Spinal cord (tissue), 10 donors: ENCODE measurements around the gene C19orf25. TPM values are rescaled to one million over a fixed set of nuclear protein-coding genes. Genes with fewer than 3 reads are reported as not detected.

ENCODE experiments used
- DNase-seq, 6 donors: peaks; one replicate each; pipeline versions ENCODE4 v3.0.0 to v3.0.0-alpha.2; 2013 to 2015; ENCODE audit warnings: low spot score in 6 of 6, low read depth in 4 of 6
- H3K27ac ChIP-seq: one replicate; pipeline ENCODE4 v1.5.1; 2013; ENCODE audit warnings: low read depth, low read length, control low read depth
- H3K27me3 ChIP-seq: one replicate; pipeline ENCODE4 v1.6.1; 2013; ENCODE audit warnings: low read length; ENCODE audit not compliant: control insufficient read depth, insufficient read depth
- H3K36me3 ChIP-seq: one replicate; pipeline ENCODE4 v1.6.1; 2013; ENCODE audit warnings: low read length; ENCODE audit not compliant: control insufficient read depth, insufficient read depth
- H3K4me1 ChIP-seq: one replicate; pipeline ENCODE4 v1.6.1; 2013; ENCODE audit warnings: low read length; ENCODE audit not compliant: control insufficient read depth, insufficient read depth
- H3K4me3 ChIP-seq: one replicate; pipeline ENCODE4 v1.5.1; 2013; ENCODE audit warnings: low read depth, low read length, control low read depth
- H3K9me3 ChIP-seq: one replicate; pipeline ENCODE4 v1.6.1; 2013; ENCODE audit warnings: low read length; ENCODE audit not compliant: control insufficient read depth, insufficient read depth
- WGBS: methylation state at CpG from one replicate; pipeline ENCODE4 v1.1.5; 2013; ENCODE audit warnings: missing lambda C conversion rate; ENCODE audit not compliant: insufficient coverage; 5-methylcytosine and 5-hydroxymethylcytosine counted together
- polyA plus RNA-seq, 2 donors: library from polyadenylated mRNA; unstranded; fragments of 120-200 nt; gene quantifications; one replicate each; pipeline ENCODE4 v1.2.1, GENCODE V29; 2013; ENCODE audit not compliant: insufficient read length in 2 of 2
- total RNA-seq, 2 donors: library from RNA; depleted of rRNA in 1 of 2; stranded (reverse); fragments of 120-200 nt in 1 of 2; fragments of >200 nt in 1 of 2; gene quantifications; one replicate each; pipeline versions ENCODE4 v1.2.3 to v1.2.4, GENCODE V29; 2013 to 2014
- donor health status: healthy.

C19orf25 gene
- total and polyA plus RNA-seq, 4 donors: 15.6 to 45.6 (median 40.6) TPM

GRCh38 chr19:1426736-1427135 lies 52.3 kb downstream of the C19orf25 start:
- H3K36me3 ChIP-seq: peaks cover 95% of the 10 kb centered on the region
- WGBS: 100% methylated on average over 2 of the region's 9 CpGs
- H3K27ac ChIP-seq: no peak overlapping the region
- DNase-seq: no peak
- no peak overlapping the region for H3K4me3 ChIP-seq
- H3K27me3 ChIP-seq: no peaks in the 10 kb centered on the region
- no peaks in the 10 kb centered on the region for H3K9me3 ChIP-seq
- H3K4me1 ChIP-seq: peaks cover 8% of the 10 kb centered on the region

DNA sequence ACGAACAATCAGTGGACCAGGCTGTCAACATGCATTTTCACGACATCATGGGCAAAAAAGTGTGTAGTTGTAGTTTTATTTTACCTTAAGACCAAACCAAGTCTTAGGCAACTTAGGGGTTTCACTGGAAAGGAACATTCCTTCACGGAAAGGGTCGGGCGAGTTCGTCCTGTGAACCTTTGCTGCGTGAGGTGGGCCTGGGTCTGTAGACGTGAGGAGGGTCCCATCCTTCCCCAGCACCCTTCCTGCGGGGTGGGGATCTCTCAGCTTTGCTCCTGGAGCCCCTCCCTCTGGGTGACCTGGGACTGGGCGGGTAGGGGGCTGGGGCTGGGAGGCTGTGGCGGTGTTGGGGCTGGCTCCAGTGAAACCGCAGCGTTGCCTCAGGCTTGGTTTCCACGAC lies 53.1 kb downstream of the C19orf25 start:
- H3K4me3 ChIP-seq: no peak overlapping the region
- no peak overlapping the region for H3K27ac ChIP-seq
- no peaks in the 10 kb centered on the region for H3K27me3 ChIP-seq
- H3K36me3 ChIP-seq: peaks cover 95% of the 10 kb centered on the region
- peaks cover 8% of the 10 kb centered on the region for H3K4me1 ChIP-seq
- no peaks in the 10 kb centered on the region for H3K9me3 ChIP-seq
- WGBS: 89% methylated on average over 8 of the region's 14 CpGs
- DNase-seq: no peak

- Histone ChIP-seq H3K27me3 (no peaks in the 10 kb centered on the region), H3K27ac (no peak overlapping the region), H3K9me3 (no peaks in the 10 kb centered on the region), H3K4me3 (no peak overlapping the region), H3K36me3 (peaks cover 96% of the 10 kb centered on the region), H3K4me1 (peaks cover 8% of the 10 kb centered on the region)
- DNase-seq: no peak
- WGBS: 84% methylated on average over 28 of the region's 33 CpGs
Measured at GRCh38 chr19:1425102-1425837, 53.7 kb downstream of the C19orf25 start.

GRCh38 chr19:1424192-1424955 lies 54.6 kb downstream of the C19orf25 start:
- no peak overlapping the region for H3K27ac ChIP-seq
- no peak overlapping the region for H3K4me3 ChIP-seq
- peaks cover 8% of the 10 kb centered on the region for H3K4me1 ChIP-seq
- WGBS: 73% methylated on average over 27 of the region's 42 CpGs
- DNase-seq: no peak
- peaks cover 96% of the 10 kb centered on the region for H3K36me3 ChIP-seq
- no peaks in the 10 kb centered on the region for H3K27me3 ChIP-seq
- no peaks in the 10 kb centered on the region for H3K9me3 ChIP-seq

DNA sequence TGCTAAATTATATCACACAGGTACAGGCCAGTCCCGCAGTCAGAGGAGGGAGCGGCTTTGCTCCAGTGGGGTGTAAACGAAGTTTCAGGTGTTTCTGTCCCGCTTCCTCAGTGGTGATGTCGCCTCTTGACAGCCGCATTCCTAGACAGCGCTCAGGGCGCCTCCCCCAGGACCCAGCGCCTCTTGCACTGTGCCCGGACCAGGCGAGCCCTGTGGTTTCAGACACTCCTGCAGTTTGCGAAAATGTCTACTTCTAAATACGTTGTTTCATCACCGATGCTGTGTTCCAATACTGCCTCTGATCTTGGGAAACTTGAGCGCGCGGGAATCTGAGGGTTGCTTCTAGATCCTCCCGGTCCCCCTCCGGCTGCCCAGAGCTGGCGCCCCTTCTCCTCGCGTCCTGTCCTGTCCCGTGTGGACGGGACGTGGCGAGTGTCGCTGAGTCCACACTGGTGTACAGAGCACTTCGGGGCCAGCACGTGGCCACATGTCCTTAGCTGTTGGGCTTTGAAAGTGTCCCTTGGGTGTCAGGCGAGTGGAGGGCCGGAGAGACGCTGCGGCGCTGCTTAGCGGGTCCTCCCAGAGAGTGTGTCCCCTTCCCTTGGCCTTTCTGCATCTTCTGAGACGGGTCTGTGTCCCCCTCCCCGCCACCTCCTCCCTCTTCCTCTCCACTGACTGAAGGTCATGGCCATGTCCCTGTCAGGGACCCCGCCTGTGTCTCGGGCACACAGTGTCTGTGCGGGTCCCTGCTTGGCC lies 55.4 kb downstream of the C19orf25 start:
- no peak overlapping the region for H3K27ac ChIP-seq
- WGBS: 92% methylated on average over 40 of the region's 40 CpGs
- H3K9me3 ChIP-seq: no peaks in the 10 kb centered on the region
- H3K27me3 ChIP-seq: no peaks in the 10 kb centered on the region
- no peak overlapping the region for H3K4me3 ChIP-seq
- no peak for DNase-seq
- H3K36me3 ChIP-seq: peaks cover 96% of the 10 kb centered on the region
- peaks cover 8% of the 10 kb centered on the region for H3K4me1 ChIP-seq

Other genes with a start within 250 kb of the C19orf25 start
- 1 to 10 TPM; 2.7 to 4.6 TPM for gene CBARP, start 241.2 kb downstream of the C19orf25 start, total RNA-seq
- 10 to 100 TPM; 35.4 to 38.6 TPM for gene CBARP, start 241.2 kb downstream of the C19orf25 start, polyA plus RNA-seq
- 10 to 100 TPM; 17.4 to 90.8 TPM for gene ATP5F1D, start 237.5 kb downstream of the C19orf25 start, total RNA-seq
- gene ATP5F1D, start 237.5 kb downstream of the C19orf25 start, polyA plus RNA-seq: 100 to 1,000 TPM; 198 to 219 TPM
- gene MIDN, start 230.6 kb downstream of the C19orf25 start, total RNA-seq: 10 to 100 TPM; 13.3 to 13.9 TPM
- 10 to 100 TPM; 95.3 to 97.1 TPM for gene MIDN, start 230.6 kb downstream of the C19orf25 start, polyA plus RNA-seq
- gene CIRBP, start 209.9 kb downstream of the C19orf25 start, total RNA-seq: 100 to 1,000 TPM; 323 to 565 TPM
- gene CIRBP, start 209.9 kb downstream of the C19orf25 start, polyA plus RNA-seq: 100 to 1,000 TPM; 684 to 821 TPM
- 10 to 100 TPM in 1 of 2 donors, 1 to 10 TPM in 1; 3.7 to 21.3 TPM for gene FAM174C, start 203.7 kb downstream of the C19orf25 start, total RNA-seq
- gene FAM174C, start 203.7 kb downstream of the C19orf25 start, polyA plus RNA-seq: 10 to 100 TPM; 29.2 to 32.9 TPM
- 1 to 10 TPM; 2.1 to 4.5 TPM for gene EFNA2, start 193.3 kb downstream of the C19orf25 start, total RNA-seq
- 10 to 100 TPM; 17.0 to 18.7 TPM for gene EFNA2, start 193.3 kb downstream of the C19orf25 start, polyA plus RNA-seq
- 10 to 100 TPM; 43.0 to 98.8 TPM for gene NDUFS7, start 95.3 kb downstream of the C19orf25 start, total RNA-seq
- 100 to 1,000 TPM; 149 to 164 TPM for gene NDUFS7, start 95.3 kb downstream of the C19orf25 start, polyA plus RNA-seq
- 10 to 100 TPM; 15.5 to 30.1 TPM for gene GAMT, start 77.7 kb downstream of the C19orf25 start, total RNA-seq
- 10 to 100 TPM; 77.0 to 81.2 TPM for gene GAMT, start 77.7 kb downstream of the C19orf25 start, polyA plus RNA-seq
- 10 to 100 TPM; 22.1 to 47.6 TPM for gene DAZAP1, start 71.6 kb downstream of the C19orf25 start, total RNA-seq
- gene DAZAP1, start 71.6 kb downstream of the C19orf25 start, polyA plus RNA-seq: 10 to 100 TPM; 64.5 to 84.4 TPM
- 100 to 1,000 TPM; 243 to 719 TPM for gene RPS15, start 40.8 kb downstream of the C19orf25 start, total RNA-seq
- 100 to 1,000 TPM; 789 to 822 TPM for gene RPS15, start 40.8 kb downstream of the C19orf25 start, polyA plus RNA-seq
- gene APC2, start 29.1 kb downstream of the C19orf25 start, total RNA-seq: 10 to 100 TPM; 46.3 to 82.4 TPM
- gene APC2, start 29.1 kb downstream of the C19orf25 start, polyA plus RNA-seq: 100 to 1,000 TPM; 168 to 190 TPM
- 1 to 10 TPM; 2.2 to 5.9 TPM for gene PCSK4, start 11.1 kb upstream of the C19orf25 start, total RNA-seq
- gene PCSK4, start 11.1 kb upstream of the C19orf25 start, polyA plus RNA-seq: 10 to 100 TPM; 12.6 to 14.4 TPM
- 1 to 10 TPM; 3.3 to 4.5 TPM for gene REEP6, start 12.0 kb upstream of the C19orf25 start, total RNA-seq
- 10 to 100 TPM; 13.1 to 13.3 TPM for gene REEP6, start 12.0 kb upstream of the C19orf25 start, polyA plus RNA-seq
- under 1 TPM; 0.40 to 0.99 TPM for gene ADAMTSL5, start 33.8 kb upstream of the C19orf25 start, total RNA-seq
- gene ADAMTSL5, start 33.8 kb upstream of the C19orf25 start, polyA plus RNA-seq: 1 to 10 TPM in 1 of 2 donors, under 1 TPM in 1; 0.82 to 1.6 TPM
- under 1 TPM; 0.59 to 0.66 TPM for gene PLK5, start 44.9 kb upstream of the C19orf25 start, total RNA-seq
- gene PLK5, start 44.9 kb upstream of the C19orf25 start, polyA plus RNA-seq: 1 to 10 TPM; 4.2 to 5.9 TPM
- 10 to 100 TPM; 17.0 to 43.6 TPM for gene MEX3D, start 89.1 kb upstream of the C19orf25 start, total RNA-seq
- gene MEX3D, start 89.1 kb upstream of the C19orf25 start, polyA plus RNA-seq: 10 to 100 TPM; 33.6 to 35.4 TPM
- 10 to 100 TPM; 36.6 to 73.1 TPM for gene MBD3, start 113.7 kb upstream of the C19orf25 start, total RNA-seq
- gene MBD3, start 113.7 kb upstream of the C19orf25 start, polyA plus RNA-seq: 100 to 1,000 TPM; 105 to 113 TPM
- gene UQCR11, start 126.2 kb upstream of the C19orf25 start, total RNA-seq: 100 to 1,000 TPM in 1 of 2 donors, 10 to 100 TPM in 1; 60.4 to 203 TPM
- 100 to 1,000 TPM; 179 to 188 TPM for gene UQCR11, start 126.2 kb upstream of the C19orf25 start, polyA plus RNA-seq
- 10 to 100 TPM; 18.8 to 65.8 TPM for gene TCF3, start 173.4 kb upstream of the C19orf25 start, total RNA-seq
- gene TCF3, start 173.4 kb upstream of the C19orf25 start, polyA plus RNA-seq: 10 to 100 TPM; 89.2 to 94.7 TPM